Prostate gland (tissue), 2 donors: ENCODE data around the gene TCEANC.
"Not testable (repeated sequence)": the region's sequence is repeated elsewhere in the genome, so short reads cannot be mapped to it uniquely, and the experiment has no call there.

Experiments
- CTCF ChIP-seq, 4 experiments: fragments of 200-600 bp in 2 of 4; fragments of 450-650 bp in 2 of 4; sonication (generic) in 2 of 4; IDR thresholded peaks; 1 replicate in 3 of 4; 2 replicates in 1 of 4; pipeline ENCODE4 v1.5.1; 2016 to 2019; ENCODE audit warnings: antibody characterized with exemption in 4 of 4, mild to moderate bottlenecking in 2 of 4, moderate library complexity in 2 of 4
- POLR2AphosphoS5 ChIP-seq: sonication (generic); formaldehyde crosslinking; IDR thresholded peaks from one replicate; pipeline ENCODE4 v1.6.1; 2017; ENCODE audit warnings: antibody characterized with exemption

- not testable (repeated sequence) for TF ChIP-seq CTCF (IDR thresholded peaks at IDR 0.05); POLR2AphosphoS5
These were observed 16.8 kb downstream of the TCEANC start for GRCh38 chrX:13669755-13670154.
